Measurements from ENCODE around the gene PGK2. TPM values are rescaled to one million over a fixed set of nuclear protein-coding genes. Genes with fewer than 3 reads are reported as not detected.

Gene PGK2
- total and polyA plus RNA-seq, 4 donors, result not detected

GRCh38 chr6:49766762-49767161 lies 20.3 kb downstream of the PGK2 start:
- Histone ChIP-seq H3K4me1 (ENCODE audit: control insufficient read depth in 1 of 2, insufficient read depth in 2 of 2, low read length in 2 of 2) (no peaks in the 10 kb centered on the region), H3K36me3 (ENCODE audit: control insufficient read depth in 1 of 2, insufficient read depth in 2 of 2, low read length in 1 of 2) (no peaks in the 10 kb centered on the region), H3K4me3 (ENCODE audit: low read length in 2 of 2) (no peak overlapping the region), H3K9me3 (ENCODE audit: control insufficient read depth, low read length) (no peaks in the 10 kb centered on the region), H3K27me3 (ENCODE audit: control insufficient read depth in 1 of 2, insufficient read depth in 2 of 2, low read length in 1 of 2) (no peaks in the 10 kb centered on the region), H3K27ac (ENCODE audit: low read depth in 1 of 2, low read length in 2 of 2) (no peak overlapping the region)
- 57 to 72% methylated on average over 2 of the region's 2 CpGs for WGBS, 2 donors
- DNase-seq, result no peak
- no peak for ATAC-seq (ENCODE audit: low FRiP score)
- intact Hi-C loops (cut with DNase I), result no loop called here

DNA sequence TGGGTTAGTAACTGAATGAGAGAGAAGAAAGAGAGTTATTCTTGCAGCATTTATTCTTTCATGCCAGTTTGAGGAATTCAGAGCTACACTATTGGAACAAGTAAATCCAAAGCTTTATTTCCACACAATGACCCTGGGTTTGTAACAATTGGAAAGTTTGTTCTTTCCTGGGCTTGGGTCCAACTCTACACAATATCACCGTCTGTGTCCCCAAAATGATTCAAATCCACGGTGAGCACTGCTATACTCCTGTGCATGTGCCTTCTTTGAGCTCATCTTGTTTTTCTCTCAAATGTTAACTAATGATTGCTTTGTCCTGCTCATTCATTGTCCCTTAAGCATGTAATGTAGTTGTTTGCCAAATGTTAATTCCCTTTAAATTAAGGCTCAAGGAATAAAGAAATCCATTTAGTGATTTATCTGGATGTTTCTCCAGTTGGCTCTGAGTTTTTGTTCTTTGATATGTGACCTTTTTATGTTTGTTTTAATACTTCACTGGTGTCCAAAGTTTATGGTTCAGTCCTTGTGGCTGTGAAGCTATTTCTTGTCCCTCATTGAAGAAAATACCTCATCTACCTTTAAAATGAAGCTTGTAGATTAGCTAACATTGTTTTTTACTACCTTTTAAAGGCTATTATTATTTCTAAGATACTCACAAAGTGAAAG lies 22.4 kb downstream of the PGK2 start:
- Histone ChIP-seq H3K4me1 (ENCODE audit: control insufficient read depth in 1 of 2, insufficient read depth in 2 of 2, low read length in 2 of 2) (no peaks in the 10 kb centered on the region), H3K4me3 (ENCODE audit: low read length in 2 of 2) (no peak overlapping the region), H3K36me3 (ENCODE audit: control insufficient read depth in 1 of 2, insufficient read depth in 2 of 2, low read length in 1 of 2) (no peaks in the 10 kb centered on the region), H3K9me3 (ENCODE audit: control insufficient read depth, low read length) (no peaks in the 10 kb centered on the region), H3K27ac (ENCODE audit: low read depth in 1 of 2, low read length in 2 of 2) (no peak overlapping the region), H3K27me3 (ENCODE audit: control insufficient read depth in 1 of 2, insufficient read depth in 2 of 2, low read length in 1 of 2) (no peaks in the 10 kb centered on the region)
- intact Hi-C loops (cut with DNase I), result no loop called here
- 50 to 51% methylated on average over 2 of the region's 2 CpGs for WGBS, 2 donors
- ATAC-seq (ENCODE audit: low FRiP score) (no peak), DNase-seq (no peak)

- H3K4me1 ChIP-seq (ENCODE audit: control insufficient read depth in 1 of 2, insufficient read depth in 2 of 2, low read length in 2 of 2), result no peaks in the 10 kb centered on the region
- WGBS, 2 donors, result 37 to 45% methylated on average over 1 of the region's 1 CpG
- ATAC-seq (ENCODE audit: low FRiP score), result no peak
- no peaks in the 10 kb centered on the region for H3K9me3 ChIP-seq (ENCODE audit: control insufficient read depth, low read length)
- no peaks in the 10 kb centered on the region for H3K36me3 ChIP-seq (ENCODE audit: control insufficient read depth in 1 of 2, insufficient read depth in 2 of 2, low read length in 1 of 2)
- H3K27ac ChIP-seq (ENCODE audit: low read depth in 1 of 2, low read length in 2 of 2), result no peak within 1 kb of the TSS
- DNase-seq, result no peak
- no peak within 1 kb of the TSS for H3K4me3 ChIP-seq (ENCODE audit: low read length in 2 of 2)
- H3K27me3 ChIP-seq (ENCODE audit: control insufficient read depth in 1 of 2, insufficient read depth in 2 of 2, low read length in 1 of 2), result no peaks in the 10 kb centered on the region
- intact Hi-C loops (cut with DNase I), result no loop called here
Measured at GRCh38 chr6:49744259-49744658, 42.8 kb downstream of the PGK2 start, which contains the start of gene CRISP3. TSS of gene CRISP3 (minus strand) at chr6:49744388. CDS start at chr6:49744367, 21 bp downstream.

DNA sequence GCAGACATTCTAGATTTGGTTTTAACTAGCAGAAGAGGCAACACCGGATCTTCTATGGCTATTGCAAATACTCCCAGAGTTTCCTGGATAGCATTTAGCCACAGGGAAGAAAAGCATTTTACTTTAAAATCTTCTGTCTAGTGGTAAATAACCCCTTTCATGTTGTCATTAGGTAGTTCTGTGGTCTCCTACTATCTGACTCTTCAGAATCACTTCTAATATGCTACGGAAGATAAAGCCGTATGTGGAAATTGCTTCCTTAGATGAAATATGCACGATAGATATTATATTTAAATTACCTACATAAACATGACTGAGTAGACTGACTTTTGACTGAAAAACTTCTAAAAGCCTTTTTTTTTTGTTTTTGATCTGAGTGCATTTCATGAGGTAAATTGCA lies 43.7 kb downstream of the PGK2 start:
- Histone ChIP-seq H3K27me3 (ENCODE audit: control insufficient read depth in 1 of 2, insufficient read depth in 2 of 2, low read length in 1 of 2) (no peaks in the 10 kb centered on the region), H3K4me1 (ENCODE audit: control insufficient read depth in 1 of 2, insufficient read depth in 2 of 2, low read length in 2 of 2) (no peaks in the 10 kb centered on the region), H3K27ac (ENCODE audit: low read depth in 1 of 2, low read length in 2 of 2) (no peak overlapping the region), H3K36me3 (ENCODE audit: control insufficient read depth in 1 of 2, insufficient read depth in 2 of 2, low read length in 1 of 2) (no peaks in the 10 kb centered on the region), H3K9me3 (ENCODE audit: control insufficient read depth, low read length) (no peaks in the 10 kb centered on the region), H3K4me3 (ENCODE audit: low read length in 2 of 2) (no peak overlapping the region)
- WGBS, 2 donors, result 85 to 86% methylated on average over 4 of the region's 4 CpGs
- intact Hi-C loops (cut with DNase I), result no loop called here
- no peak for ATAC-seq (ENCODE audit: low FRiP score)
- no peak for DNase-seq

- DNase-seq (no peak), ATAC-seq (ENCODE audit: low FRiP score) (no peak)
Measured at GRCh38 chr6:49739423-49739822, 47.7 kb downstream of the PGK2 start.

DNA sequence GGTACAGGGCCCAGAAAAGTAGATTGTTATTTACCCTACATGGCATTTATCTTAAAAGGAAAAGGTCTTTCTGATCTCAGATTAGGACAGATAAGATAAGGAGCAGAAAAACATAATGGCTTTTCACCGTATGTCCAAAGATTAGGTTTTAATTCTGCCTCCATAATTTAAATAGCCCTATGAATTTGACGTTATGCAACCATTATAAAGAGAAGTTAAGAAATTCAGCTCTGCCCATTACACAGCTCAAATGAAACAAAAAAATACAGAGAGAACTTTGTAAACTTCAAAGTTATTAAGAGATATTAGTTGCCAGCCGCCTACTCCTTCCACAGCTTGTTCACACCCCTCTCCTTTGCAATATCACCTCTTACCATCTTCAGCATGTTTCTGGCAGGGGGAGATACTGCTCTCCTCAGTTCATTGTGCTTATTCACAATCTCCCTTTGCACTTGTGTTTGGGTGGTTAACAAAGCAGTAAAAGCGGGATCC lies 51.0 kb downstream of the PGK2 start:
- ATAC-seq (ENCODE audit: low FRiP score) (no peak), DNase-seq (no peak)
- intact Hi-C loops (cut with DNase I), result no loop called here
- Histone ChIP-seq H3K9me3 (ENCODE audit: control insufficient read depth, low read length) (no peaks in the 10 kb centered on the region), H3K4me1 (ENCODE audit: control insufficient read depth in 1 of 2, insufficient read depth in 2 of 2, low read length in 2 of 2) (no peaks in the 10 kb centered on the region), H3K27me3 (ENCODE audit: control insufficient read depth in 1 of 2, insufficient read depth in 2 of 2, low read length in 1 of 2) (no peaks in the 10 kb centered on the region), H3K36me3 (ENCODE audit: control insufficient read depth in 1 of 2, insufficient read depth in 2 of 2, low read length in 1 of 2) (no peaks in the 10 kb centered on the region), H3K27ac (ENCODE audit: low read depth in 1 of 2, low read length in 2 of 2) (no peak overlapping the region), H3K4me3 (ENCODE audit: low read length in 2 of 2) (no peak overlapping the region)
- 30 to 34% methylated on average over 4 of the region's 4 CpGs for WGBS, 2 donors

More at GRCh38 chr6:49739423-49739822, 47.7 kb downstream of the PGK2 start:
- H3K27ac ChIP-seq (ENCODE audit: low read depth in 1 of 2, low read length in 2 of 2), result no peak overlapping the region
- no peaks in the 10 kb centered on the region for H3K4me1 ChIP-seq (ENCODE audit: control insufficient read depth in 1 of 2, insufficient read depth in 2 of 2, low read length in 2 of 2)
- H3K36me3 ChIP-seq (ENCODE audit: control insufficient read depth in 1 of 2, insufficient read depth in 2 of 2, low read length in 1 of 2), result no peaks in the 10 kb centered on the region
- no peaks in the 10 kb centered on the region for H3K27me3 ChIP-seq (ENCODE audit: control insufficient read depth in 1 of 2, insufficient read depth in 2 of 2, low read length in 1 of 2)
- intact Hi-C loops (cut with DNase I), result no loop called here
- no peak overlapping the region for H3K4me3 ChIP-seq (ENCODE audit: low read length in 2 of 2)
- no peaks in the 10 kb centered on the region for H3K9me3 ChIP-seq (ENCODE audit: control insufficient read depth, low read length)
- 64 to 75% methylated on average over 2 of the region's 2 CpGs for WGBS, 2 donors

Other genes starting within 250 kb of the PGK2 start
- gene C6orf141, start 236.6 kb downstream of the PGK2 start, total RNA-seq, result 1 to 10 TPM; 1.6 to 9.6 TPM
- not detected for gene C6orf141, start 236.6 kb downstream of the PGK2 start, polyA plus RNA-seq
- gene RHAG, start 150.4 kb downstream of the PGK2 start, total RNA-seq, result not detected
- not detected for gene RHAG, start 150.4 kb downstream of the PGK2 start, polyA plus RNA-seq
- not detected for gene CRISP2, start 73.7 kb downstream of the PGK2 start, total RNA-seq
- gene CRISP2, start 73.7 kb downstream of the PGK2 start, polyA plus RNA-seq, result not detected
- gene CRISP3, start 42.9 kb downstream of the PGK2 start, total RNA-seq, result not detected
- gene CRISP3, start 42.9 kb downstream of the PGK2 start, polyA plus RNA-seq, result under 1 TPM in 1 of 2 donors, not detected in 1; 0.05 TPM
- gene CRISP1, start 79.2 kb upstream of the PGK2 start, total RNA-seq, result not detected
- gene CRISP1, start 79.2 kb upstream of the PGK2 start, polyA plus RNA-seq, result not detected
- not detected for gene DEFB114, start 176.9 kb upstream of the PGK2 start, total RNA-seq
- gene DEFB114, start 176.9 kb upstream of the PGK2 start, polyA plus RNA-seq, result not detected
- gene DEFB113, start 182.3 kb upstream of the PGK2 start, total RNA-seq, result not detected
- gene DEFB113, start 182.3 kb upstream of the PGK2 start, polyA plus RNA-seq, result not detected
- not detected for gene DEFB110, start 234.7 kb upstream of the PGK2 start, total RNA-seq
- gene DEFB110, start 234.7 kb upstream of the PGK2 start, polyA plus RNA-seq, result not detected